ENCODE measurements around the gene ZNF766. TPM values are rescaled to one million over a fixed set of nuclear protein-coding genes. Genes with fewer than 3 reads are reported as not detected.

The ZNF766 gene
- total RNA-seq, 1 donor from 2014 or later, result 13.2 TPM

- Mint-ChIP-seq H3K36me3 (ENCODE audit: low read depth, unreplicated experiment) (peaks cover 50% of the 10 kb centered on the region), H3K27me3 (ENCODE audit: low read depth, unreplicated experiment) (no peaks in the 10 kb centered on the region), H3K9me3 (ENCODE audit: unreplicated experiment) (no peaks in the 10 kb centered on the region), H3K27ac (ENCODE audit: unreplicated experiment) (no peak overlapping the region), H3K4me1 (ENCODE audit: low read depth, unreplicated experiment) (no peaks in the 10 kb centered on the region), H3K4me3 (ENCODE audit: unreplicated experiment) (no peak overlapping the region)
- H3K79me2 ChIP-seq (ENCODE audit: insufficient read depth, low read length), result peaks cover 7% of the 10 kb centered on the region
- no peak overlapping the region for H2AFZ ChIP-seq (ENCODE audit: low read depth, low read length)
- no peaks in the 10 kb centered on the region for H3K4me1 ChIP-seq (ENCODE audit: insufficient read depth, low read length)
- TF ChIP-seq, protein P1, sequence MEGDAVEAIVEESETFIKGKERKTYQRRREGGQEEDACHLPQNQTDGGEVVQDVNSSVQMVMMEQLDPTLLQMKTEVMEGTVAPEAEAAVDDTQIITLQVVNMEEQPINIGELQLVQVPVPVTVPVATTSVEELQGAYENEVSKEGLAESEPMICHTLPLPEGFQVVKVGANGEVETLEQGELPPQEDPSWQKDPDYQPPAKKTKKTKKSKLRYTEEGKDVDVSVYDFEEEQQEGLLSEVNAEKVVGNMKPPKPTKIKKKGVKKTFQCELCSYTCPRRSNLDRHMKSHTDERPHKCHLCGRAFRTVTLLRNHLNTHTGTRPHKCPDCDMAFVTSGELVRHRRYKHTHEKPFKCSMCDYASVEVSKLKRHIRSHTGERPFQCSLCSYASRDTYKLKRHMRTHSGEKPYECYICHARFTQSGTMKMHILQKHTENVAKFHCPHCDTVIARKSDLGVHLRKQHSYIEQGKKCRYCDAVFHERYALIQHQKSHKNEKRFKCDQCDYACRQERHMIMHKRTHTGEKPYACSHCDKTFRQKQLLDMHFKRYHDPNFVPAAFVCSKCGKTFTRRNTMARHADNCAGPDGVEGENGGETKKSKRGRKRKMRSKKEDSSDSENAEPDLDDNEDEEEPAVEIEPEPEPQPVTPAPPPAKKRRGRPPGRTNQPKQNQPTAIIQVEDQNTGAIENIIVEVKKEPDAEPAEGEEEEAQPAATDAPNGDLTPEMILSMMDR (IDR thresholded peaks at IDR 0.05; ENCODE audit: insufficient read depth, low read depth, low read length), result no peak
- TF ChIP-seq EZH2 (IDR thresholded peaks at IDR 0.05; ENCODE audit: insufficient read depth, low read length), result no peak
- H4K20me1 ChIP-seq (ENCODE audit: insufficient read depth, low read length), result peaks cover 33% of the 10 kb centered on the region
- H3K27ac ChIP-seq (ENCODE audit: low read depth, low read length), result no peak overlapping the region
- H3K4me3 ChIP-seq (ENCODE audit: insufficient read depth, low read depth, low read length), result no peak overlapping the region
- DNase-seq (ENCODE audit: low read depth), result no peak
- H3K36me3 ChIP-seq (ENCODE audit: insufficient read depth, low read length), result peaks cover 80% of the 10 kb centered on the region
- H3K4me2 ChIP-seq (ENCODE audit: low read length), result no peak overlapping the region
- no peaks in the 10 kb centered on the region for H3K9me3 ChIP-seq (ENCODE audit: insufficient read depth, low read depth, low read length)
- no peaks in the 10 kb centered on the region for H3K27me3 ChIP-seq (ENCODE audit: insufficient read depth, low read length)
- FAIRE-seq, result no peak
- no peak overlapping the region for H3K9ac ChIP-seq (ENCODE audit: low read length)
Observed at GRCh38 chr19:52221031-52221430, 48.4 kb upstream of the ZNF766 start.

- Mint-ChIP-seq H3K4me3 (ENCODE audit: unreplicated experiment) (no peak overlapping the region), H3K36me3 (ENCODE audit: low read depth, unreplicated experiment) (peaks cover 55% of the 10 kb centered on the region), H3K27ac (ENCODE audit: unreplicated experiment) (no peak overlapping the region), H3K27me3 (ENCODE audit: low read depth, unreplicated experiment) (no peaks in the 10 kb centered on the region), H3K4me1 (ENCODE audit: low read depth, unreplicated experiment) (no peaks in the 10 kb centered on the region), H3K9me3 (ENCODE audit: unreplicated experiment) (no peaks in the 10 kb centered on the region)
- Histone ChIP-seq H3K36me3 (ENCODE audit: insufficient read depth, low read length) (peaks cover 82% of the 10 kb centered on the region), H3K9ac (ENCODE audit: low read length) (no peak overlapping the region), H3K27me3 (ENCODE audit: insufficient read depth, low read length) (no peaks in the 10 kb centered on the region), H3K9me3 (ENCODE audit: insufficient read depth, low read depth, low read length) (no peaks in the 10 kb centered on the region), H3K4me1 (ENCODE audit: insufficient read depth, low read length) (no peaks in the 10 kb centered on the region), H4K20me1 (ENCODE audit: insufficient read depth, low read length) (peaks cover 33% of the 10 kb centered on the region), H3K4me3 (ENCODE audit: insufficient read depth, low read depth, low read length) (peak overlapping the region; percentile 5), H3K79me2 (ENCODE audit: insufficient read depth, low read length) (peaks cover 3% of the 10 kb centered on the region), H2AFZ (ENCODE audit: low read depth, low read length) (no peak overlapping the region), H3K27ac (ENCODE audit: low read depth, low read length) (no peak overlapping the region), H3K4me2 (ENCODE audit: low read length) (no peak overlapping the region)
- TF ChIP-seq, protein P1 (IDR thresholded peaks at IDR 0.05; ENCODE audit: insufficient read depth, low read depth, low read length), result no peak
- FAIRE-seq, result no peak
- no peak for DNase-seq (ENCODE audit: low read depth)
Observed at GRCh38 chr19:52221831-52222375, 47.5 kb upstream of the ZNF766 start.

DNA sequence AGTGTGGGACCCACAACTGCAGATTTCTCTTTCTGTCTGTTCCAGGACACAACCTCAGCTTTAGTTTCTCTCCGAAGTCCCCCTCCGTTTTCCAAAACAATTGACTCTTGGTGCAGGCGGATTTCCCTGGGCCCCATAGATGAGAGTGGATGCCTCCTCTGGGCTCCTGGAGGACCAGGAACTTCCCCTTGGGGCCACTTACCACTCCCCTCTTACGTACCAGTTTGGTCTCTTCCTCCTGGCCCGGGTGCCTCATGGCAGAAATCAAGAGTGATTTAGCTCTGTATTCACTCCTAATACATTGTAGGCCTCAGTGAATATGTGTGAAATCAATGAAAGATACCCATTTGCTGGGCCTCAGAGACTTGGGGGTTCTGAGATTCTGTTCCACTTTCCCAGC is 45.2 kb upstream of the ZNF766 start:
- Histone ChIP-seq H3K4me3 (ENCODE audit: insufficient read depth, low read depth, low read length) (no peak overlapping the region), H3K9ac (ENCODE audit: low read length) (no peak overlapping the region), H3K36me3 (ENCODE audit: insufficient read depth, low read length) (peaks cover 84% of the 10 kb centered on the region), H3K79me2 (ENCODE audit: insufficient read depth, low read length) (peaks cover 3% of the 10 kb centered on the region), H3K27me3 (ENCODE audit: insufficient read depth, low read length) (no peaks in the 10 kb centered on the region), H3K4me2 (ENCODE audit: low read length) (no peak overlapping the region), H2AFZ (ENCODE audit: low read depth, low read length) (no peak overlapping the region), H4K20me1 (ENCODE audit: insufficient read depth, low read length) (peaks cover 26% of the 10 kb centered on the region), H3K27ac (ENCODE audit: low read depth, low read length) (no peak overlapping the region), H3K9me3 (ENCODE audit: insufficient read depth, low read depth, low read length) (no peaks in the 10 kb centered on the region), H3K4me1 (ENCODE audit: insufficient read depth, low read length) (no peaks in the 10 kb centered on the region)
- Mint-ChIP-seq H3K27me3 (ENCODE audit: low read depth, unreplicated experiment) (no peaks in the 10 kb centered on the region), H3K9me3 (ENCODE audit: unreplicated experiment) (no peaks in the 10 kb centered on the region), H3K36me3 (ENCODE audit: low read depth, unreplicated experiment) (peaks cover 63% of the 10 kb centered on the region), H3K27ac (ENCODE audit: unreplicated experiment) (no peak overlapping the region), H3K4me3 (ENCODE audit: unreplicated experiment) (no peak overlapping the region), H3K4me1 (ENCODE audit: low read depth, unreplicated experiment) (no peaks in the 10 kb centered on the region)
- no peak for FAIRE-seq
- no peak for DNase-seq (ENCODE audit: low read depth)
- TF ChIP-seq EZH2 (IDR thresholded peaks at IDR 0.05; ENCODE audit: insufficient read depth, low read length), result no peak
- TF ChIP-seq, protein P1 (IDR thresholded peaks at IDR 0.05; ENCODE audit: insufficient read depth, low read depth, low read length), result no peak
